Right lobe of liver (tissue), 6 donors: ENCODE data around the gene CTTN. TPM values are rescaled to one million over a fixed set of nuclear protein-coding genes. Genes with fewer than 3 reads are reported as not detected.

ENCODE experiments used
- ATAC-seq, 4 donors: fragments of 200-7000 bp; cut with Tn5 transposase; one replicate each; pipeline ENCODE4 v1.9.1; 2020; ENCODE audit warnings: mild to moderate bottlenecking in 4 of 4, moderate library complexity in 4 of 4
- DNase-seq, 3 donors: peaks; one replicate each; pipeline ENCODE4 v3.0.0-alpha.2; 2020
- H3K27ac ChIP-seq, 3 donors: fragments of 200-600 bp; one replicate each; pipeline ENCODE4 v1.8.0; 2022
- H3K27me3 ChIP-seq, 2 donors: fragments of 200-600 bp; one replicate each; pipeline ENCODE4 v1.8.0; 2022
- H3K36me3 ChIP-seq, 4 donors: fragments of 200-600 bp; sonication (generic) in 1 of 4; one replicate each; pipeline versions ENCODE4 v1.5.1 to v1.8.0; 2017 to 2022; ENCODE audit warnings: control low read depth in 1 of 4
- H3K4me1 ChIP-seq, 4 donors: fragments of 200-600 bp; sonication (generic) in 1 of 4; one replicate each; pipeline versions ENCODE4 v1.5.1 to v1.8.0; 2017 to 2022; ENCODE audit warnings: control low read depth in 1 of 4
- H3K4me3 ChIP-seq, 3 donors: fragments of 200-600 bp; one replicate each; pipeline ENCODE4 v1.8.0; 2022
- H3K9me3 ChIP-seq, 4 donors: fragments of 200-600 bp; sonication (generic) in 1 of 4; one replicate each; pipeline versions ENCODE4 v1.5.1 to v1.8.0; 2017 to 2022; ENCODE audit warnings: control low read depth in 1 of 4
- POLR2A ChIP-seq: fragments of 450-650 bp; IDR thresholded peaks from one replicate; pipeline ENCODE4 v1.6.1; 2017; ENCODE audit warnings: antibody characterized with exemption, mild to moderate bottlenecking
- WGBS: methylation state at CpG from one replicate; pipeline ENCODE4 v1.1.6; 2018; ENCODE audit warnings: low coverage, low lambda C conversion rate; ENCODE audit not compliant: insufficient coverage; ENCODE audit errors: missing lambda C conversion rate; 5-methylcytosine and 5-hydroxymethylcytosine counted together
- intact Hi-C, 2 donors: fragments of 100-400 bp; cut with DNase I; formaldehyde crosslinking; loops; one replicate each; pipeline versions ENCODE4 v1.11.2 to v1.14.1; 2022
- total RNA-seq, 6 experiments: library from RNA; depleted of rRNA in 2 of 6; stranded (reverse); fragments of >200 nt in 2 of 6; fragmentation: NEBNext Ultra II Directional in 3 of 6; extraction: Animal tissue kit (Norgen Biotek cat#: 25700) in 3 of 6; gene quantifications; one replicate each; pipeline versions ENCODE4 v1.1.0 to v1.2.4, GENCODE V29; 2016 to 2023
- TF ChIP-seq, protein P1 (sequence below), 4 donors: fragments of 200-600 bp in 3 of 4; fragments of 450-650 bp in 1 of 4; IDR thresholded peaks; one replicate each; pipeline versions ENCODE4 v1.5.1 to v1.8.0; 2016 to 2022; ENCODE audit warnings: antibody characterized with exemption in 4 of 4, mild to moderate bottlenecking in 2 of 4
- donor health status: DM: no; HTN: yes; CAD: no.
- donor health status: DM: no; HTN: no; CAD: no.
- donor health status: DM: no; HTN: no; CAD: no.
- donor health status: DM: no; HTN: yes; CAD: no.
- donor health status: DM: no; HTN: yes; CAD: no.

CTTN gene
- total RNA-seq, 6 experiments from 2014 or later = 63.6 to 90.8 (median 78.5) TPM

DNA sequence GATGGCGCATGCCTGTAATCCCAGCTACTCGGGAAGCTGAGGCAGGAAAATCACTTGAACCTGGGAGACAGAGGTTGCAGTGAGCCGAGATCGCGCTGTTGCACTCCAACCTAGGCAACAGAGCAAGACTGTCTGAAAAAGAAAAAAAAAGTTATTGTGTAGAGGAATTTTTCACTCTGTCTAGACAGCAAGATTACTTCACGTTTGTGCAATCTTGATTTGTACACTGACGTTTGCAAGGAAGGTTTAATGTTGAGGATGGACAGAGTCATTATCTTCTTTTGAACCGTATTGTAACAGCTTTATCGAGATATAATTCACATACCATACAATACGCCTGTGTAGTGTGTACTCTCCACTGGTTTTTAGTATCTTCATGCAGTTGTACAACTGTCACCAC lies 3.7 kb downstream of the CTTN start:
- Histone ChIP-seq H3K9me3 (no peaks in the 10 kb centered on the region), H3K36me3 (peaks cover 0 to 6% (median 4%) of the 10 kb centered on the region in 4 donors), H3K4me3 (no peak overlapping the region), H3K27me3 (no peaks in the 10 kb centered on the region), H3K27ac (no peak overlapping the region), H3K4me1 (peaks cover 0 to 23% (median 0%) of the 10 kb centered on the region in 4 donors)
- DNase-seq (no peak), ATAC-seq (no peak)
- intact Hi-C loops = no loop called here
- 82% methylated on average over 10 of the region's 10 CpGs for WGBS
- TF ChIP-seq, protein P1, sequence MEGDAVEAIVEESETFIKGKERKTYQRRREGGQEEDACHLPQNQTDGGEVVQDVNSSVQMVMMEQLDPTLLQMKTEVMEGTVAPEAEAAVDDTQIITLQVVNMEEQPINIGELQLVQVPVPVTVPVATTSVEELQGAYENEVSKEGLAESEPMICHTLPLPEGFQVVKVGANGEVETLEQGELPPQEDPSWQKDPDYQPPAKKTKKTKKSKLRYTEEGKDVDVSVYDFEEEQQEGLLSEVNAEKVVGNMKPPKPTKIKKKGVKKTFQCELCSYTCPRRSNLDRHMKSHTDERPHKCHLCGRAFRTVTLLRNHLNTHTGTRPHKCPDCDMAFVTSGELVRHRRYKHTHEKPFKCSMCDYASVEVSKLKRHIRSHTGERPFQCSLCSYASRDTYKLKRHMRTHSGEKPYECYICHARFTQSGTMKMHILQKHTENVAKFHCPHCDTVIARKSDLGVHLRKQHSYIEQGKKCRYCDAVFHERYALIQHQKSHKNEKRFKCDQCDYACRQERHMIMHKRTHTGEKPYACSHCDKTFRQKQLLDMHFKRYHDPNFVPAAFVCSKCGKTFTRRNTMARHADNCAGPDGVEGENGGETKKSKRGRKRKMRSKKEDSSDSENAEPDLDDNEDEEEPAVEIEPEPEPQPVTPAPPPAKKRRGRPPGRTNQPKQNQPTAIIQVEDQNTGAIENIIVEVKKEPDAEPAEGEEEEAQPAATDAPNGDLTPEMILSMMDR (IDR thresholded peaks at IDR 0.05) = no peak
- TF ChIP-seq POLR2A = no peak

DNA sequence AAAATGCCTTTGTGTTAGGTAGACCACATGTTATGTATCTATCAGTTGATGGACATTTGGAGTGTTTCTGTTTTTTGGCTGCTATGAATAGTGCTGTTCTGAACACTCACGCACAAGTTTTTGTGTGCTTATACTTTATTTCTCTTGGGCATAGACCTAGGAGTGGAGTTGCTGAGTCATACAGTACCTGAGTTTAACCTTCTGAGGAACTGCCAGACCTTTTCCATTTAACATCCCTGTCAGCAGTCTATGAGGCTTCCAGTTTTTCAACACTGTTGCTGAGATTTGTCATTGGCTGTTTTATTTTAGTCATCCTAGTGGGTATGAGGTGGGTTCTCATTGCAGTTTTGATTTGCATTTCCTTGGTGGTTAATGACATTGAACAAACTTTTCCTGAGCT lies 4.4 kb downstream of the CTTN start:
- TF ChIP-seq, protein P1 (IDR thresholded peaks at IDR 0.05) = no peak
- peak in 1 of 4 donors; percentile 20 for ATAC-seq
- Histone ChIP-seq H3K27ac (no peak overlapping the region), H3K4me1 (peaks cover 0 to 17% (median 0%) of the 10 kb centered on the region in 4 donors), H3K4me3 (no peak overlapping the region), H3K27me3 (no peaks in the 10 kb centered on the region), H3K9me3 (no peaks in the 10 kb centered on the region), H3K36me3 (peaks cover 0 to 12% (median 7%) of the 10 kb centered on the region in 4 donors)
- intact Hi-C loops = no loop called here
- no peak for DNase-seq
- WGBS = 46% methylated on average over 1 of the region's 1 CpG

DNA sequence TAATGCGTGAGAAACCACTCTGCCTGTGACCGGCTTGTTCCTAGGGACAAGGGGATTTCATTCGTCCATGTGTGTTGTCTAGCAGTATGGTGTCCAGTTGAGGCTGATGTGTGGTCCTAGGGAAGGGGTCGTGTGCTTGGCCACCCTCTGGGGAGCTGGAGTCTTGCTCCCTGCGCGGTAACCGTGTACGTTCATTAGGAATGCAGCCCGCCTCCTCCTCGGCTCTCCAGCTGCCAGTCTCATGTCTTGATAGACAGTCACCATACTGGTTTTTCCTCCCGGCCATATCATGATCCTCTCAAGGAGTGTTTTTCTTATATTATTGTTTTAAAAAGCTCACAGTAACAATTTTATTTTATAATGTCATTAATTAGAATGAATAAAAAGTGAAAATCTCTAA lies 5.9 kb downstream of the CTTN start:
- H3K36me3 ChIP-seq = peaks cover 0 to 28% (median 14%) of the 10 kb centered on the region in 4 donors
- H3K4me3 ChIP-seq = no peak overlapping the region
- ATAC-seq = no peak
- H3K9me3 ChIP-seq = no peaks in the 10 kb centered on the region
- no peak for DNase-seq
- H3K27ac ChIP-seq = no peak overlapping the region
- TF ChIP-seq, protein P1 (IDR thresholded peaks at IDR 0.05) = no peak
- peaks cover 0 to 17% (median 0%) of the 10 kb centered on the region in 4 donors for H3K4me1 ChIP-seq
- H3K27me3 ChIP-seq = no peaks in the 10 kb centered on the region
- 88% methylated on average over 11 of the region's 11 CpGs for WGBS
- intact Hi-C loops = no loop called here

DNA sequence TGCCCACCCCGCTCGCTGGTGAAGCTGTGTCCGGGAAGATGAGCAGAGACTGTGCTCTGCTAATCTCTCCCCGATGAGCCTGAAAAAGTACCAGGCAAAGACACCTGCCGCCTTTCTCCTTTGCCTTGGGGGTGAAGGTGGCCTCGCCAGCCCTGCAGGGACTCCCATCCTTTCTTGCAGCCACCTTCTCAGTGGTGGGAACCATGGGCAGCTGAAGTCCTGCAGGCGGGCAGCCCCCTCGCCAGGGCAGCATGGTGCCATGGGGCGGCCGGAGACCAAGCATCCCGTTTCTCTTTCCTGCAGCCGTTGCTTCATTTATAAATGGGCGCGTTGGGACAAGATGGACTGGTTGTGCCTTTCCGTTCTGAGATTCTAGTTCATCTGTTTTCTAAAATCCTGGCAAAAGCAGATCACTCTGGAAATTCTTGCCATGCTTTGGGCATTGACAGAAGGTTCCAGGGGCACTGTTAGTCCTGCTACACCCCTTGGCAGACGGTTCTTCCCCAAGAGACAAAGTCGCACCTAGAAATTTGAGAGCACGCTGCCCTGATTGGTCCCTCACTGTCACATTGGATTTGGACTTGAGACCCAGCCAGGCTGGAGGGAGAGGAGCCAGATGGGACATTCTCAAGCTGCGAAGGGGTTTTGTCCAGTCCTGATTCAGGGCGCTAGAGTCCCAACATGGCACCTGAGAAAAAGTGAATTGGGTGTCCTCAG lies 7.5 kb downstream of the CTTN start:
- H3K4me1 ChIP-seq = peaks cover 0 to 17% (median 0%) of the 10 kb centered on the region in 4 donors
- H3K27ac ChIP-seq = no peak overlapping the region
- no peaks in the 10 kb centered on the region for H3K9me3 ChIP-seq
- ATAC-seq = peak in 1 of 4 donors; percentile 41
- no peak for DNase-seq
- WGBS = 86% methylated on average over 6 of the region's 20 CpGs
- TF ChIP-seq POLR2A = no peak
- TF ChIP-seq, protein P1 (IDR thresholded peaks at IDR 0.05) = no peak
- intact Hi-C loops = no loop called here
- no peak overlapping the region for H3K4me3 ChIP-seq
- H3K36me3 ChIP-seq = peaks cover 0 to 44% (median 20%) of the 10 kb centered on the region in 4 donors
- H3K27me3 ChIP-seq = no peaks in the 10 kb centered on the region
